CD4-positive, CD25-positive, alpha-beta regulatory T cell (primary cell): ENCODE measurements around the gene SAMD14. TPM values are rescaled to one million over a fixed set of nuclear protein-coding genes. Genes with fewer than 3 reads are reported as not detected.
"Not testable (repeated sequence)": the region's sequence is repeated elsewhere in the genome, so short reads cannot be mapped to it uniquely, and the experiment has no call there.

Source experiments
- ATAC-seq, 2 donors: fragments of 150-1000 bp; cut with Tn5 transposase; one replicate each; pipeline ENCODE4 v1.10.0; 2021; ENCODE audit warnings: low read depth in 2 of 2, moderate number of reproducible peaks in 2 of 2, moderate library complexity in 1 of 2
- DNase-seq, 3 donors: peaks; one replicate each; pipeline versions ENCODE4 v3.0.0 to v3.0.0-alpha.2; 2012 to 2022; ENCODE audit warnings: mixed read lengths in 1 of 3
- H3K27ac ChIP-seq: one replicate; pipeline ENCODE4 v1.7.0; 2013; ENCODE audit warnings: mild to moderate bottlenecking, low read length; ENCODE audit not compliant: insufficient read depth, poor library complexity, severe bottlenecking
- H3K27me3 ChIP-seq: one replicate; pipeline ENCODE4 v1.7.0; 2013; ENCODE audit warnings: low read length; ENCODE audit not compliant: control insufficient read depth, insufficient read depth
- H3K36me3 ChIP-seq: one replicate; pipeline ENCODE4 v1.7.0; 2013; ENCODE audit warnings: mild to moderate bottlenecking, low read length, moderate library complexity; ENCODE audit not compliant: control insufficient read depth, insufficient read depth
- H3K4me1 ChIP-seq: 2 replicates; pipeline ENCODE4 v1.7.0; 2013; ENCODE audit warnings: mild to moderate bottlenecking, low read length; ENCODE audit not compliant: insufficient read depth, control insufficient read depth, poor library complexity, severe bottlenecking
- H3K4me3 ChIP-seq: one replicate; pipeline ENCODE4 v1.7.0; 2013; ENCODE audit warnings: low read depth, mild to moderate bottlenecking, low read length, moderate library complexity
- H3K9me3 ChIP-seq, 2 experiments: 1 replicate in 1 of 2; 2 replicates in 1 of 2; pipeline ENCODE4 v1.7.0; 2013; ENCODE audit warnings: low read length in 2 of 2, mild to moderate bottlenecking in 1 of 2, moderate library complexity in 1 of 2; ENCODE audit not compliant: control insufficient read depth in 2 of 2
- H3K27ac Mint-ChIP-seq, 3 donors: one replicate each; pipeline ENCODE4 v1.8.0; 2020 to 2022; ENCODE audit warnings: mild to moderate bottlenecking in 3 of 3, mixed read lengths in 3 of 3, moderate library complexity in 2 of 3
- H3K27me3 Mint-ChIP-seq: one replicate; pipeline ENCODE4 v1.8.0; 2022; ENCODE audit warnings: mild to moderate bottlenecking, mixed read lengths
- H3K36me3 Mint-ChIP-seq: one replicate; pipeline ENCODE4 v1.8.0; 2020; ENCODE audit warnings: mixed read lengths
- H3K4me1 Mint-ChIP-seq, 4 donors: one replicate each; pipeline ENCODE4 v1.8.0; 2020 to 2022; ENCODE audit warnings: mixed read lengths in 4 of 4, mild to moderate bottlenecking in 1 of 4
- H3K4me3 Mint-ChIP-seq, 4 donors: one replicate each; pipeline ENCODE4 v1.8.0; 2020 to 2022; ENCODE audit warnings: mild to moderate bottlenecking in 4 of 4, mixed read lengths in 4 of 4, moderate library complexity in 3 of 4
- H3K9me3 Mint-ChIP-seq, 7 donors: one replicate each; pipeline ENCODE4 v1.8.0; 2020 to 2022; ENCODE audit warnings: mixed read lengths in 7 of 7, mild to moderate bottlenecking in 3 of 7, moderate library complexity in 2 of 7
- polyA plus RNA-seq, 4 donors: library from polyadenylated mRNA; unstranded; fragments of 300-500 nt; fragmentation: Illumina TruSeq; gene quantifications; one replicate each; pipeline ENCODE4 v1.2.3, GENCODE V29; 2021
- total RNA-seq: library from RNA; stranded (reverse); gene quantifications from one replicate; pipeline ENCODE4 v1.2.3, GENCODE V29; 2022

SAMD14 gene
- total and polyA plus RNA-seq, 5 donors from 2014 or later, result 0.09 to 0.96 TPM; not detected in 3

DNA sequence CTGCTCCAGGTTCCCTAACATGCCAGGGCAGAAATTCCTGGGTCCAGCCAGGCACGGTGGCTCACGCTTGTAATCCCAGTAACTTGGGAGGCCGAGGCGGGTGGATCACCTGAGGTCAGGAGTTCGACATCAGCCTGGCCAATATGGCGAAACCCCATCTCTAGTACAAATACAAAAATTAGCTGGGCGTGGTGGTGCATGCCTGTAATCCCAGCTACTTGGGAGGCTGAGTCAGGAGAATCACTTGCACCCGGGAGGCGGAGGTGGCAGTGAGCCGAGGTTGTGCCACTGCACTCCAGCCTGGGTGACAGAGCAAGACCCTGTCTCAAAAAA is 68.3 kb downstream of the SAMD14 start:
- H3K27me3 ChIP-seq, H3K4me3 ChIP-seq, H3K27me3 Mint-ChIP-seq, H3K9me3 ChIP-seq, H3K4me3 Mint-ChIP-seq, DNase-seq, H3K27ac ChIP-seq, ATAC-seq, H3K9me3 Mint-ChIP-seq, H3K27ac Mint-ChIP-seq, H3K36me3 ChIP-seq, H3K36me3 Mint-ChIP-seq: not testable (repeated sequence)
- H3K4me1 Mint-ChIP-seq, result peaks cover 5 to 19% (median 16%) of the 10 kb centered on the region in 4 donors
- H3K4me1 ChIP-seq, result peaks cover 12% of the 10 kb centered on the region

DNA sequence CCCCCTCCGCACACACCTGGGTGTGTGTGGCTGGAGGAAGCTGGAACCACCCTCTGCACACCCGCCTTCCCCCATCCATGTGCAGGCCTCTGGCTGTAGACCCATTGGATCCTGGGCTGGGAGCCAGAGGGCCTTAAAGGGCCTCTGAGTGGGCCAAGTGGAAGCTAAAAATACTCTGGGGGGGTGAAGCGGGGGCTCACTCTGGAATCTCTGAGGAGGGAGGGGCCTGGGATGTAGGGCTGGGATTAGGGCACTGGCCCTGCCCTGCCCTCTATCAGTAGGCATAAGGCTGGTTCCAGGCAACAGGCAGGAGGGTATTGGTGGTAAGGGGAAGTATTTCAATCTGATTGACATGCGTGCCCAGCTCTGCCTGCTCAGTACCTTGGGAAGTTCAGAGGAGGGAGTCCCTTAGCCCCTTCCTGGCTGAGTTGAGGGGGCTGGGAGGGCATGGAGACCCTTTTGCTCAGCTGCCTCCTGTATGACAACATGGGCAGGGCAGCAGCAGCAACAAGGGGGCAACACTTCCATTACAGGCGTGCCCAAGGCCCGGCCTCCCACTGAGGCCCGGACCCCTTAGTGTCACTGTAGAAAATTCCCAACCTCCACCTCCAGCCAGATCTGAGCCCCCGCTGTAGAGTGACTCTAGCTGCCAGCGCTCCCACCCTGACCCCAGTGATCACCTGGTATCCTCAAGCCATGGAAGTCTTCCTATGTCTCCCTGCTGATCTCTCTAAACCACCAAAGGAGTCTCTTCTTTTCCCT is 68.8 kb downstream of the SAMD14 start:
- H3K9me3 ChIP-seq, result no peaks in the 10 kb centered on the region
- H3K9me3 Mint-ChIP-seq, result peaks cover 0 to 2% (median 0%) of the 10 kb centered on the region in 7 donors
- ATAC-seq (no peak), DNase-seq (no peak)
- no peaks in the 10 kb centered on the region for H3K27me3 Mint-ChIP-seq
- H3K27ac Mint-ChIP-seq, result no peak overlapping the region
- peaks cover 5% of the 10 kb centered on the region for H3K36me3 Mint-ChIP-seq
- H3K4me1 ChIP-seq, result peaks cover 12% of the 10 kb centered on the region
- no peaks in the 10 kb centered on the region for H3K36me3 ChIP-seq
- peaks cover 5 to 21% (median 18%) of the 10 kb centered on the region in 4 donors for H3K4me1 Mint-ChIP-seq
- H3K27ac ChIP-seq, result no peak overlapping the region
- no peak overlapping the region for H3K4me3 Mint-ChIP-seq
- no peaks in the 10 kb centered on the region for H3K27me3 ChIP-seq
- H3K4me3 ChIP-seq, result no peak overlapping the region

Other genes with a start within 250 kb of the SAMD14 start
- gene DLX4, start 161.0 kb downstream of the SAMD14 start, total RNA-seq, result not detected
- not detected for gene DLX4, start 161.0 kb downstream of the SAMD14 start, polyA plus RNA-seq
- not detected for gene DLX3, start 134.9 kb downstream of the SAMD14 start, total RNA-seq
- under 1 TPM in 2 of 4 donors, not detected in 2; 0.06 to 0.09 TPM for gene DLX3, start 134.9 kb downstream of the SAMD14 start, polyA plus RNA-seq
- gene ITGA3, start 74.0 kb downstream of the SAMD14 start, total RNA-seq, result 14.4 TPM
- 1 to 10 TPM; 1.7 to 3.9 (median 2.7) TPM for gene ITGA3, start 74.0 kb downstream of the SAMD14 start, polyA plus RNA-seq
- 25.2 TPM for gene PDK2, start 34.8 kb downstream of the SAMD14 start, total RNA-seq
- 10 to 100 TPM; 42.1 to 65.2 (median 54.0) TPM for gene PDK2, start 34.8 kb downstream of the SAMD14 start, polyA plus RNA-seq
- gene PPP1R9B, start 20.5 kb upstream of the SAMD14 start, total RNA-seq, result 85.4 TPM
- gene PPP1R9B, start 20.5 kb upstream of the SAMD14 start, polyA plus RNA-seq, result under 1 TPM; 0.41 to 0.55 (median 0.44) TPM
- gene SGCA, start 35.8 kb upstream of the SAMD14 start, total RNA-seq, result not detected
- gene SGCA, start 35.8 kb upstream of the SAMD14 start, polyA plus RNA-seq, result not detected
- 26.2 TPM for gene COL1A1, start 71.5 kb upstream of the SAMD14 start, total RNA-seq
- not detected for gene COL1A1, start 71.5 kb upstream of the SAMD14 start, polyA plus RNA-seq
- gene TMEM92, start 144.3 kb upstream of the SAMD14 start, total RNA-seq, result not detected
- gene TMEM92, start 144.3 kb upstream of the SAMD14 start, polyA plus RNA-seq, result not detected
- 15.5 TPM for gene XYLT2, start 216.0 kb upstream of the SAMD14 start, total RNA-seq
- gene XYLT2, start 216.0 kb upstream of the SAMD14 start, polyA plus RNA-seq, result 10 to 100 TPM in 2 of 4 donors, 1 to 10 TPM in 2; 6.2 to 15.9 (median 11.3) TPM
- gene MRPL27, start 243.0 kb upstream of the SAMD14 start, total RNA-seq, result 33.5 TPM
- gene MRPL27, start 243.0 kb upstream of the SAMD14 start, polyA plus RNA-seq, result 10 to 100 TPM; 61.6 to 86.7 (median 80.2) TPM
- gene EME1, start 243.1 kb upstream of the SAMD14 start, total RNA-seq, result 0.81 TPM
- gene EME1, start 243.1 kb upstream of the SAMD14 start, polyA plus RNA-seq, result 1 to 10 TPM in 1 of 4 donors, under 1 TPM in 2, not detected in 1; 0.49 to 1.5 (median 0.59) TPM